ENCODE measurements around the gene PCSK6. TPM values are rescaled to one million over a fixed set of nuclear protein-coding genes. Genes with fewer than 3 reads are reported as not detected.
A peak's percentile ranks its signal among the peaks of the same experiment; 100 is the strongest.

PCSK6 gene
- total RNA-seq, 1 donor from 2014 or later: 3.8 TPM

GRCh38 chr15:101264911-101265641 is 224.4 kb downstream of the PCSK6 start:
- TF ChIP-seq, protein P1, sequence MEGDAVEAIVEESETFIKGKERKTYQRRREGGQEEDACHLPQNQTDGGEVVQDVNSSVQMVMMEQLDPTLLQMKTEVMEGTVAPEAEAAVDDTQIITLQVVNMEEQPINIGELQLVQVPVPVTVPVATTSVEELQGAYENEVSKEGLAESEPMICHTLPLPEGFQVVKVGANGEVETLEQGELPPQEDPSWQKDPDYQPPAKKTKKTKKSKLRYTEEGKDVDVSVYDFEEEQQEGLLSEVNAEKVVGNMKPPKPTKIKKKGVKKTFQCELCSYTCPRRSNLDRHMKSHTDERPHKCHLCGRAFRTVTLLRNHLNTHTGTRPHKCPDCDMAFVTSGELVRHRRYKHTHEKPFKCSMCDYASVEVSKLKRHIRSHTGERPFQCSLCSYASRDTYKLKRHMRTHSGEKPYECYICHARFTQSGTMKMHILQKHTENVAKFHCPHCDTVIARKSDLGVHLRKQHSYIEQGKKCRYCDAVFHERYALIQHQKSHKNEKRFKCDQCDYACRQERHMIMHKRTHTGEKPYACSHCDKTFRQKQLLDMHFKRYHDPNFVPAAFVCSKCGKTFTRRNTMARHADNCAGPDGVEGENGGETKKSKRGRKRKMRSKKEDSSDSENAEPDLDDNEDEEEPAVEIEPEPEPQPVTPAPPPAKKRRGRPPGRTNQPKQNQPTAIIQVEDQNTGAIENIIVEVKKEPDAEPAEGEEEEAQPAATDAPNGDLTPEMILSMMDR (IDR thresholded peaks at IDR 0.05; ENCODE audit: partially characterized antibody, unreplicated experiment): no peak
- no peak for DNase-seq
- Mint-ChIP-seq H3K27ac (ENCODE audit: unreplicated experiment) (no peak overlapping the region), H3K36me3 (ENCODE audit: unreplicated experiment) (no peaks in the 10 kb centered on the region), H3K4me1 (ENCODE audit: low read depth, unreplicated experiment) (no peaks in the 10 kb centered on the region), H3K4me3 (ENCODE audit: unreplicated experiment) (no peak overlapping the region), H3K27me3 (ENCODE audit: unreplicated experiment) (peaks cover 9% of the 10 kb centered on the region), H3K9me3 (ENCODE audit: unreplicated experiment) (peaks cover 2% of the 10 kb centered on the region)

GRCh38 chr15:101264011-101264410 is 225.5 kb downstream of the PCSK6 start:
- TF ChIP-seq, protein P1 (IDR thresholded peaks at IDR 0.05; ENCODE audit: partially characterized antibody, unreplicated experiment): no peak
- Mint-ChIP-seq H3K27me3 (ENCODE audit: unreplicated experiment) (peaks cover 7% of the 10 kb centered on the region), H3K4me1 (ENCODE audit: low read depth, unreplicated experiment) (peaks cover under 1% of the 10 kb centered on the region), H3K36me3 (ENCODE audit: unreplicated experiment) (no peaks in the 10 kb centered on the region), H3K27ac (ENCODE audit: unreplicated experiment) (no peak overlapping the region), H3K4me3 (ENCODE audit: unreplicated experiment) (no peak overlapping the region), H3K9me3 (ENCODE audit: unreplicated experiment) (peaks cover 2% of the 10 kb centered on the region)
- no peak for DNase-seq

DNA sequence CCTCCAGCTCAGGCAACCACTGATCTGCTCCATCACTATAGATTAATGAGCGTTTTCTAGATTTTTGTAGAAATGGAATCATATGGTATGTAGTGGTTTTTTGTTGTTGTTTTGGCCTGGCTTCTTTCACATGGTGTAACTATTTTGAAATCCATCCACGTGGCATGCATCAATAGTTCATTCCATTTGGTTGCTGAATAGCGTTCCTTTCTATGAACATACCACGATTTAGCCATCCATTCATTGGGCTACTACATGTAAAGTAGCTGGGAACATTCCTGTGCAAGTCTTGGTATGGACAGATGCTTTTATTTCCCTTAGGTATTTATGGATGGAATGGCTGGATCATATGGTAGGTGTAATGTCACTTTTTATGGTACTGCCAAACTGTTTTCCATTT is 227.0 kb downstream of the PCSK6 start:
- Mint-ChIP-seq H3K27ac (ENCODE audit: unreplicated experiment) (no peak overlapping the region), H3K27me3 (ENCODE audit: unreplicated experiment) (peaks cover 2% of the 10 kb centered on the region), H3K9me3 (ENCODE audit: unreplicated experiment) (peaks cover 2% of the 10 kb centered on the region), H3K4me3 (ENCODE audit: unreplicated experiment) (no peak overlapping the region), H3K36me3 (ENCODE audit: unreplicated experiment) (no peaks in the 10 kb centered on the region), H3K4me1 (ENCODE audit: low read depth, unreplicated experiment) (peaks cover 12% of the 10 kb centered on the region)
- TF ChIP-seq, protein P1 (IDR thresholded peaks at IDR 0.05; ENCODE audit: partially characterized antibody, unreplicated experiment): no peak
- no peak for DNase-seq

DNA sequence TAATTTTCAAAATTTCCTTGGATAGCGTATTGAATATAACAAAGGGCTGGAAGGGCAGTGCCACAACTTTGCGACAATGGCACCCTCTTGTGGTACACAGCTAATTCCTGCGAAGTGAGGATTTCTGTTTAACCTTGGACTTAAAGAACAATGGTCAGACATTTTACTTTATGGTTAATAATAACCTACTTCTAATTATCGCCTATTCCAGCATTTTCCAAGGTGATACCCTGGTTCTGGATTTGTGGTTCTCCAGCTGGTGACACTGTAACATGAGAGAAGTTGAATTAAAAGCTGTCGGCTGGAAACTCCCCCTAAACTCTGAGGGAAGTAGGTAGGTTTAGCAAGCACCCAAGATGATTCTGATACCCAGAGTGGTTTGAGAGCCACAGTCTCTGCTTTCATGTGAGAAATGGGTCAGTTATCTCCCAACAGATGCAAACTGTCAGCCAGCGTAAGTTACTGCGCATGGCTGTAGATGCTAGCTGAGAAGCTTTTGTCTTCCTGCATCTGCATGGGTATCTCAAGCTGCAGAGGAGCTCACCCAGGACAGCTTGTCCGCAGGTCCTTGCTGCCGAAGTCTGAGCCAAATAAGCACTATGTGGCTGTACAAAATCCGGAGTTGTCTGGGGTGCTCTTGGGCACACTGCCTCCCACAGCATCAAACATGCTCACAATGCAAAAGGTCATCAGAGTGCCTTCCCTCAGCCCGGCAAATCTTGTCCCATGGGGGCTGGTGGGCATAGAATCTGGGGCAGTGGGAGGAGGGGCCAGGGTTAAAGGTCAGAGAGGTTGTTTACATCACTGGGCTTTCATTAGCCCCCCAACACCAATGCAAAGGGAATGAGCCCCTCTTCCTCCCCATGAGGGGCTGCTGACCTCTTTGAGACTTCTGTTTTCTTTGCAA is 231.0 kb downstream of the PCSK6 start:
- TF ChIP-seq, protein P1 (IDR thresholded peaks at IDR 0.05; ENCODE audit: partially characterized antibody, unreplicated experiment): peak; percentile 60
- DNase-seq: peak; percentile 58
- Mint-ChIP-seq H3K36me3 (ENCODE audit: unreplicated experiment) (no peaks in the 10 kb centered on the region), H3K27ac (ENCODE audit: unreplicated experiment) (no peak overlapping the region), H3K4me3 (ENCODE audit: unreplicated experiment) (no peak overlapping the region), H3K9me3 (ENCODE audit: unreplicated experiment) (peaks cover 2% of the 10 kb centered on the region), H3K4me1 (ENCODE audit: low read depth, unreplicated experiment) (peaks cover 27% of the 10 kb centered on the region), H3K27me3 (ENCODE audit: unreplicated experiment) (peaks cover 3% of the 10 kb centered on the region)

All from glutamatergic neuron (in vitro differentiated cells).